Astrocyte of the cerebellum (primary cell): Measurements from ENCODE around the gene RAB44.

Experiments
- DNase-seq: peaks from one replicate; pipeline ENCODE4 v3.0.0-alpha.2; 2011; ENCODE audit warnings: low read depth
- H3K4me3 ChIP-seq: 2 replicates; pipeline ENCODE4 v1.5.1; 2011; ENCODE audit warnings: mild to moderate bottlenecking, low read depth, low read length, moderate library complexity
- CTCF ChIP-seq: IDR thresholded peaks from 2 replicates; pipeline ENCODE4 v1.5.1; 2012; ENCODE audit warnings: low read length, low read depth, moderate library complexity, mild to moderate bottlenecking; ENCODE audit errors: missing control alignments
- in situ Hi-C: cut with HindIII; loops from 2 replicates; pipeline ENCODE4 v1.10.0; 2017; ENCODE audit warnings: low sequenced_read_pairs

The RAB44 gene

GRCh38 chr6:36676141-36677058 is 21.2 kb upstream of the RAB44 start:
- no peak for DNase-seq
- in situ Hi-C loops: no loop called here
- H3K4me3 ChIP-seq: no peak overlapping the region
- TF ChIP-seq CTCF: no peak

GRCh38 chr6:36677059-36677749 is 20.4 kb upstream of the RAB44 start:
- in situ Hi-C loops: no loop called here
- TF ChIP-seq CTCF: no peak
- H3K4me3 ChIP-seq: no peak overlapping the region
- no peak for DNase-seq

DNA sequence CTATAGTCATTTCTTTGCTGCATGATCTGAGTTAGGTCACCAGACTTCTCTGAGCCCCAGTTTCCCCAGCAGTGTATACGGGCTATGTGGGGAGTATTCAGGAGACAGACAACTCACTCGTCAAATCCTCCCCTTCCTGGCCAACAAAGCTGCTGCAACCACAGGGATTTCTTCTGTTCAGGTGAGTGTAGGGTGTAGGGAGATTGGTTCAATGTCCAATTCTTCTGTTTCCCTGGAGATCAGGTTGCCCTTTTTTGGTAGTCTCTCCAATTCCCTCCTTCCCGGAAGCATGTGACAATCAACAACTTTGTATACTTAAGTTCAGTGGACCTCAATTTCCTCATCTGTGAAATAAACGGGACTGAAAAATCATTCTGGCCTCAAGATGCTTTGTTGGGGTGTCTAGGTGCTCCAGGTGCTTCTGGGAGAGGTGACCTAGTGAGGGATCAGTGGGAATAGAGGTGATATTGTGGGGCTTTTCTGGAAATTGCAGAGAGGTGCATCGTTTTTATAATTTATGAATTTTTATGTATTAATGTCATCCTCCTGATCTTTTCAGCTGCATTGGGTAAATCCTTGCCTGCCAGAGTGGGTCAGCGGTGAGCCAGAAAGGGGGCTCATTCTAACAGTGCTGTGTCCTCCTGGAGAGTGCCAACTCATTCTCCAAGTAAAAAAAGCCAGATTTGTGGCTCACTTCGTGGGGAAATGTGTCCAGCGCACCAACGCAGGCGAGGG is 19.7 kb upstream of the RAB44 start:
- peak overlapping the region; percentile 98 for H3K4me3 ChIP-seq
- TF ChIP-seq CTCF: no peak
- in situ Hi-C loops: no loop called here
- no peak for DNase-seq

GRCh38 chr6:36678488-36679042 is 19.1 kb upstream of the RAB44 start, which contains the start of gene CDKN1A:
TSS of gene CDKN1A (plus strand) at chr6:36678714. CDS start at chr6:36684102, 5,388 bp downstream.
- in situ Hi-C loops: no loop called here
- H3K4me3 ChIP-seq: peak within 1 kb of the TSS; percentile 98
- peak; percentile 66 for DNase-seq
- TF ChIP-seq CTCF: no peak

- DNase-seq: no peak
- in situ Hi-C loops: no loop called here
- peak overlapping the region; percentile 98 for H3K4me3 ChIP-seq
- no peak for TF ChIP-seq CTCF
Observed at GRCh38 chr6:36679043-36679833, 18.4 kb upstream of the RAB44 start.
